Hematopoietic multipotent progenitor cell treated with erythropoietin and hydrocortisone succinate and interleukin-3 and kit ligand, for 15 days (in vitro differentiated cells): ENCODE data around the gene GFOD1.
"Not testable (repeated sequence)": the region's sequence is repeated elsewhere in the genome, so short reads cannot be mapped to it uniquely, and the experiment has no call there.

Source experiments
- DNase-seq: peaks from one replicate; pipeline ENCODE4 v3.0.0-alpha.2; 2015; ENCODE audit warnings: low spot score

The GFOD1 gene

GRCh38 chr6:13404228-13404891 is 83.0 kb downstream of the GFOD1 start:
- DNase-seq: no peak

DNA sequence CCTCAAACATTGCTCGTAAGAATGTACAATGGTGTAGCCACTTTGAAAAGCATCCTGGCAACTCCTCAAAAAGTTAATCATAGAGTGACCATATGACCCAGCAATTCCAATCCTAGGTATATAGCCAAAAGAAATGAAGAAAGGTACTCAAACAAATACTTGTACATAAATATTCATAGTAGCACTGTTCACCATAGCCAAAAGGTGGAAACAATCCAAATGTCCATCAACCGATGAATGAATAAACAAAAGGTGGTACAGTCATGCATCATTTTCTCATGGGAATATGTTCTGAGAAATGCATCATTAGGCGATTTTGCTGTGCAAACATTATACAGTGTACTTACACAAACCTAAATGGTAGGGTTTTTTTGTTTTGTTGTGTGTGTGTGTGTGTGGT is 84.7 kb downstream of the GFOD1 start:
- no peak for DNase-seq

DNA sequence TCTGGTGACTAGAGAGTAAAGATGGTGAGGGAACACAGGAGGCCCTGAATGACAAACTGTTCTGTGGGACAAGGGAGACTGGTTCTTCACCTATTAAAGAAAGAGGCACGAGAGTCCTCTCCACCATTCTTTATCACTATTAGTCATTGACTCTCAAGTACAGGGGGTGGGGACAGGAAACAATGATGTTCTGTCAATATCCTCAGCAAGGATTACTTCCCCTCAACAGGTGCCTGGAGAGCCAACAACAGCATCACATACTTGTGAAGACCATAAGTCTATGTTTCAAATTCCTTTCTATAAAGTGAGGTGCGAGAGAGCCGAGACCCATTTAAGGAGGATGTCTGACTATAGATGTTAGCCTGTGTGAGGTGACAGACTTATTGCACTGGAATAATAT is 86.6 kb downstream of the GFOD1 start:
- no peak for DNase-seq

DNA sequence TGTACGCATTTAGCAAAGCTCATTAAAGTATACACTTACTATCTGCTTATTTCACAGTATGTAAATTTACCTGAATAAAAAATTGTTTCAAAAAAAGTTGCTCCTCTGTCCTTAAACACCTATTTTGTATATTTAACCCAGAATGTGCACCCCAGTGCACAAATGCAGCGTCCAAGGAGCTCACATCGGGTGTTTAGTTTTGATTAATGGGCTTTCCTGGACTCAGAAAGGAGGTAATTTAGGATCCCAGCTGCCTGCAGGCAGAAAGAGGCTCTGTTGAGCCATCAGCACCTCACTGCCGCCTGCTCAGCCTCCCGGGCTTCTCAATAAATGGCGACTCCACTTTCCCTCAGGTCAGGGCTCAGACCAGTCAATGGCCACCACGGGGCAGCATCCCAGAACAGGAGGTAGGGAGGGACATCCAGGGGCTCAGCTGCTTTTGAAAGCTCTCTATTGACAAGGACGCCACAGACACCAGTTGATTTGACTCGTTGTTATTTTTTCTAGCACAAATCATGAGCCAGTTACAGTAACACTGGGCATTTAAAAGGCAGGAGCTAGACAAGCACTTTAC is 88.9 kb downstream of the GFOD1 start:
- no peak for DNase-seq

- no peak for DNase-seq
These were observed 89.4 kb downstream of the GFOD1 start for GRCh38 chr6:13398069-13398381.

GRCh38 chr6:13397359-13398068 is 89.9 kb downstream of the GFOD1 start:
- peak; percentile 58 for DNase-seq

GRCh38 chr6:13396241-13396792 is 91.1 kb downstream of the GFOD1 start:
- DNase-seq: no peak

DNA sequence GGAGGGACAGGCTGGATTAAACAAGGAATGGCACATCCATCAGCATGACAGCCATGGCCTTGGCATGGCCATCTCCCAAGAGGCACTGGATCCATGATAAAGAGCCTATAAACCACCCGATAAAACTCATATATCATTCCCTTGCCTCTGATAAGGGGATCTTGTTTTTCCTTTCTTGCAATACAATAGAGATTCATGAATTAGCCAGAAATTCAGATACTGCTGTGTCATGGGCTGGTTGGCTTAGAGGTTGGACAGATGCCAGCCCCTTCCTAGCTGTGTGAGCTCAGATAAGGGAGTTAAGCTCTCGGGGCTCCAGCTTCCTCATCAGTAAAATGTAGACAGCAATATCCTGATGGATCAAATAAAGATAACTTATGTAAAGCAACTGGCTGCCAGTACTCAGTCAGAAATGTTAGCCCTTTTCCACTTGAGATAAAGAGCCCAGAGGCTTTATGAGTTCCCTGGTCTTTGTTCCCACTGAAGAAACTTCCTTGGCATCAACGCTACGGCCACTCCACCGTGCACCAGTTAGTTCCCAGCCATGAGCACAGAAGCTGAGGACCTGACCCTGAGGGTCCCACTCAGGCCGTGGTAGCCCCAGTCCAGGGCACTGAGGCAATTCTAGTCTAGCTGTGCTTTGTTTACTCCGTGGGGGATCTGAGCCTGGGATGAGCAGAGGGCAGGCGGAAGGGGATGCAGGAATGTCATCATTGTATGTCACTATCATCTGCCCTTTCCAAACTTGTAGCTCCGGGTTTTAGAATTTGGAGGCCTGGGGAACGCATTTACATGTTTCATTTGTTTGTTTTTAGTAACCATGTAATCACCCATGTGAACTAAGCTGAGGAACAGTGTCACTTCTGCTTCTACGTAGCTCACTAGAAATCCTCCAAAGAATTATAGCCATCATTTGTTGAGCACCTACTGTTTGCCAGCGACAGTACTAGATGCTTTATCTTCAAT is 91.8 kb downstream of the GFOD1 start:
- peak; percentile 94 for DNase-seq

DNA sequence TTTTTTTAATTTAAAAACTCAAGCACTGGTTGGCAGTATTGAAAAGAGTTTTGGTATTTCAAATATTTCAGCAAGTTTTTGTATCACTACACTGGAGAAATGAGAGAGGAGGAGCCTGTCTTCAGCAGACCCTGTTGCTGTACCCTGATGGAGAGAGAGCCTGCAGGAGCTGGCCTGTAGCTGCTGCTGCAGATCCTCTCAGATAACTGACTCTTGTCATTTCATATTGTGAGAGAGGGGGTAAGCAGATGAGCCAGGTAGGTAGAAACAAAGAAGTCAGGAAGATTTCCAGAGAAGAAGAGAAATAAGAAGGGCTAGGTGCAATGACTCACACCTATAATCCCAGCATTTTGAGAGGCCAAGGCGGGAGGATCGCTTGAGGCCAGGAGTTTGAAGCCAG is 94.9 kb downstream of the GFOD1 start:
- DNase-seq: no peak

GRCh38 chr6:13391537-13391936 is 95.9 kb downstream of the GFOD1 start:
- no peak for DNase-seq

GRCh38 chr6:13390658-13391057 is 96.7 kb downstream of the GFOD1 start:
- no peak for DNase-seq

DNA sequence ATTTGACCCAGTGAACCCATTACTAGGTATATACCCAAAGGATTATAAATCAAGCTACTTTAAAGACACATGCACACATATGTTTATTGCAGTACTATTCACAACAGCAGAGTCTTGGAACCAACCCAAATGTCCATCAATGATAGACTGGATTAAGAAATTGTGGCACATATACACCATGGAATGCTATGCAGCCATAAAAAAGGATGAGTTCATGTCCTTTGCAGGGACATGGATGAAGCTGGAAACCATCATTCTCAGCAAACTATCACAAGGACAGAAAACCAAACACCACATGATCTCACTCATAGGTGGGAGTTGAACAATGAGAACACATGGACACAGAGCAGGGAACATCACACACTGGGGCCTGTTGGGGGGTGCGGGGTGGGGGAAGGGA is 98.2 kb downstream of the GFOD1 start:
- not testable (repeated sequence) for DNase-seq

GRCh38 chr6:13388769-13389168 is 98.6 kb downstream of the GFOD1 start:
- DNase-seq: not testable (repeated sequence)

GRCh38 chr6:13384966-13385365 is 102.4 kb downstream of the GFOD1 start:
- peak; percentile 25 for DNase-seq

DNA sequence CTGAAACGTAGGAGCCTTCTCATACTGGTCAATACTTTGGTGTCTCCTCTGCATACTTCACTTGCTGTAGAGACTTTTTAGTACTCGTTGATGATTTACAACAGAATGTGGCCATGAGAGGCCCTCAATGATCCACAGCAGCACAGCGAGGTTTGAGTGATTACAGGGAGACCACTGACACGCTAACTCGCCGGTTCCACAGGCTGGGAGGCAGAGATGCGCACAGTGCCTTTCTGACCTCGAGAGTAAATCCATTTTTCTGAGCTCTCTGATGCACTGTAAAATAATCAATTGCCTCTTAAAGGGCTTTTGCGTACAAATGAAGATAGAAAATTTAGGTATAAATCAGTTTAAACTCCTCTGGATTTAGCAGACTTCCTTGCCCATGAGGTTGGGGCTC is 102.9 kb downstream of the GFOD1 start:
- DNase-seq: no peak

DNA sequence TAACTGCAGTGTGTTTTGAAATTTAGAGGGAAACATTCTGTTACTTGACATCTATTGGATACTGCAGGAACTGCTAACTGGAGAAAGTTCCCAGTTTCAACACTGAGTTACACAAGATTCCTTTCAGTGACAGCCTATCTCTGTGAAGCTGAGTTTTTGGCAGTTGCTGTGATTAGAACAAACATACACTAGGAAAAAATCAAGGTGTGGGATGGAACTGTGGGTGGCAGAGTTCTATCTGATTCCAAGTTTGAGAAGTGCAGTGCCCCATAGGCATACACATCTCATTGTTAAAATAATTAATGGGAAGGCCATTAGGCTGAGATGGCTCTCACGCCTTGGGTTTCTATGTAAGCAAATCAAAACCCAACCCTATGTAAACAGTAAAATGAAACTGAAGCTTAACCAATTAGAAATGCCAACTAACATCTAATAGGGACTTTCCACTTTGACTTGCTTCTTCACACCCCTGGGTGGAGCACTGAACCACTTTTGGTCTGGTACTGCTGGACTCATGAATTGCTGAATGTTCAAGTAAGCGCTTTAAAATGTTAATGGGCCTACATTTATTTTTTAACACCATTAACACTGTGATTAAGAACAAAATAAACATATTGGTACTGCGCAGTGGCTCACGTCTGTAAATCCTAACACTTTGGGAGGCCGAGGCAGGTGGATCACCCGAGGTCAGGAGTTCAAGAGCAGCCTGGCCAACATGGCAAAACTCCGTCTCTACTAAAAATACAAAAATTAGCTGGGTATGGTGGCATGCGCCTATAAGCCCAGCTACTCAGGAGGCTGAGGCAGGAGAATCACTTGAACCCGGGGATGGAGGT is 103.9 kb downstream of the GFOD1 start:
- DNase-seq: peak; percentile 69

DNA sequence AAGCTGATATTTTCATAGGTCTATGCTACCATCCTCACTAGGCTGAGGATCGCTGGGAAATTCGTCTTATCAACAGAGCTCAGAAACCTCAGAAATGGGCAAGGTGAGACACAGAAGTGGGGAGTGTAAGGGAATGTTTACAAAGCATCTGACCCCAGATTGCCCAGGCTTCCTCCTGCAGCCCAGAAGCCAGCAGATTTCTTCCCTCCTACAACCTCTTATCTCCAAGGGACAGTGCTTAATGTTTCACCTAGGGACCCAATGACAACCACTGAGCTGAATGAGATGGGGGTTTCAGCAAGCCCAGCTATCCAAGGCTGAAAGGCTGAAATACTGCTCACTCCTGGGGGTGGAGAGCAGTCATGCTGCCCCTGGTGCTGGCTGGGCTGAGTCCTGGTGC is 106.6 kb downstream of the GFOD1 start:
- no peak for DNase-seq

DNA sequence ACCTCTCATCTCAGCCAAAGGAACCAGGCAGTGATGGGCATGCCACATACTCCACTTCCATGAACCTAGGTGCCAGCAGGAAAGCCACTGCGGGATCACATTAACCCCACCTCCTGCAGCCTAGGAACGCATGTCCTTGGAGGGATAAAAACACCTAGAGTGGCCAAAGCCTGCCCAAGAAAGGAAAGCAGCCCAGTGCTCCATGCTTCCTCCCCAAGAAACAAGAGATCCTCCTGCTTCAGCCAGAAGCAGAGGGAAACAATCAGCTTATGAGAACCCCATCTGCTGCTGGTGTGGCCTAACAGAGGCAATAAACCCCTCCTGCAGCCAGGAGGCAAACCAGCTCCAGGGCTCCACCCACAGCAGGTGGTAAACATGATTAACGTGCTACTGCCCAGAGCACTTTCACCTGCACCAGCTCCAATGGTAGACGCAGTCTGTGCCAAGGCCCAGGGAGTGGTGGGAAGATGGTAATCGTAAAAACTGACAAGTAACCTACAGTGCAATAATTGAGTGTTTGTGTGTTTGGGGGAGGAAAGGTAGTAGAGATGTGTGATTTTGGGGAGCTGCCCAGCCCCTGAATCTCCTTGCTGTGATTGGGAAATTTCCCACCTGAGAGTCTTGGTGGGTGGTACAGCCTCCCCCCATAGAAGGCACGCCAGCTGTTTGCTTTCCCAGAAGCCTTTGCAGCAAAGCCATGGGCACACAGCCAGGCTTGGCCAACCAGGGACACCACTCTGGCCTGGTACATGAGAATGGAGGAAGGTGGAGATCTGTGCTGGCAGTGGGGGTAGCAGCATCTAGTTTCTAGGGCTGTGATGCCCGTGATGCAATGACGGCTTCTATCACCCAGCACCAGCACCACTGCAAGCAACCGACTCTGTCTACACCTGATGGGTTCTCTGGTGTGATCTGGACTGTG is 108.5 kb downstream of the GFOD1 start:
- peak; percentile 59 for DNase-seq

DNA sequence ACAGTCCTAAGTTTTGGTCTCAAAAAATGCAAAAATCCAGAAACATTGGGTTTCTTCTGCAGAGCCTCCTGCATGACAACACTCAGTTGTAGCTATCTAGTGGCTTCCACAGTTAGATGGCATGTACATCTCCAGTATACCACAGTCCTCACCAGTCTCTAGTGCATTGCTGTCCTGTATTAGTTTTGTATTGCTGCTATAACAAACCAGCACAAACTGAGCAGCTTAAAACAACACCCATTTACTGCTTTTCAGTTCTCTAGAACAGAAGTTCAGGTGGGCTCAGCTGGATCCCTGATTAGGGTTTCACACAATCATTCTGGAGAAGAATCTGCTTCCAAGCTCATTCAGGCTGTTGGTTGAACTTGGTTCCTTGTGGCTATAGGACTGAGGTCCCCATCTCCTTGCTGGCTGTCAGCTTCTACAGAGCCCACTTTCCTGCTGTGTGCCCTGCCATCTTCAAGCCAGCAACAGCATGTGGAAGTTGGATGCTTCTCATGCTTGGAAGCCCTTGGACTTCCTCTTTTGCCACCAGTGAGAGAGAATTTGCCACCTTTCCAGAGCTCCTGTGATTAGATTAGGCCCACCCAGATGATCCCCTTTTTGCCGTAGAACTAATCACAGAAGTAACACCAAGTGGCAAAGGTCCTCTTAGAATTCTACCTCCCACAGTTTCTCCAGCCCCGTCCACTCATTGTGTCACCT is 110.2 kb downstream of the GFOD1 start:
- no peak for DNase-seq
